ENCODE measurements around the gene MUC20.
"Not testable (repeated sequence)": the region's sequence is repeated elsewhere in the genome, so short reads cannot be mapped to it uniquely, and the experiment has no call there.

Gene MUC20

DNA sequence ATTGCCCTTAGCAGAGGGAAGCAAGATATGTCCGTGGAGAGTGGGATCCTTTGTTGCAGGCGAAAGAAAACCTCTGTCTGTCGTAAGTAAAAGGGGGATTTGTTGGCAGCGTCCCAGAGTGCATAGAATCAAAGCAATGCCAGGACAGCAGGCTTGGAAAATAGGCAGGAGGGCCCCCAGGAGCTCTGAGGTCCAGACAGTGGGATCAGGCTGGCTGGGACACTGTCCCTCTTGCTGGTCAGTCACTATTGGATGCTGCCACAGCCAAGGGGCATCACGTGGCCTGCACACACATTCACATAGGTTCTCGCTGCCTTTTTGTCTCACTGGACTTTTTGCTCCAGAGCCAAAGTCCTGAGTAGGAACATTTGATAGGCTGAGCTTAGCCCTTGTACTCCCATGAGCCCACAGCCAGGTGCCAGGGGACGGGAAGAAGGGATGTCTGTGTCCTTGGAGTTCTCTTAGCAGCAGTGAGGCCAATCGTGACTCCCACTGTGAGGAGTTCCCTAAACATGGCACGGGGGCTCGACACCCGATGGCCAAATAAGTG lies 10.7 kb downstream of the MUC20 start:
- DNase-seq = no peak

DNA sequence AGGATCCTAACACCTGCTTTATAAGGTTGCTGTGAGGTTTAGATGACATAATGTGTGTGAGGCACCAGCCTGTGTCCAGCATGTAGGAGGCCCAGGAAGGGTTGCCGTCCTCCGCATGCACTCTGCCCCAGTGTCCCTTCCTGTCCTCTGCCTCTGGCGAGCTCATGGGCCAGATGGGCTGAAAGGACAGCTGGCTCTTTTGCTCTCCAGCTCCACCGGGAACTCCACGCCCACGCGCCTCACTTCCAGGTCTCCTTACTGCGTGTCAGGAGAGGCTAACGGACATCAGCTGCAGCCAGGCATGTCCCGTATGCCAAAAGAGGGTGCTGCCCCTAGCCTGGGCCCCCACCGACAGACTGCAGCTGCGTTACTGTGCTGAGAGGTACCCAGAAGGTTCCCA lies 12.2 kb downstream of the MUC20 start:
- no peak for DNase-seq

DNA sequence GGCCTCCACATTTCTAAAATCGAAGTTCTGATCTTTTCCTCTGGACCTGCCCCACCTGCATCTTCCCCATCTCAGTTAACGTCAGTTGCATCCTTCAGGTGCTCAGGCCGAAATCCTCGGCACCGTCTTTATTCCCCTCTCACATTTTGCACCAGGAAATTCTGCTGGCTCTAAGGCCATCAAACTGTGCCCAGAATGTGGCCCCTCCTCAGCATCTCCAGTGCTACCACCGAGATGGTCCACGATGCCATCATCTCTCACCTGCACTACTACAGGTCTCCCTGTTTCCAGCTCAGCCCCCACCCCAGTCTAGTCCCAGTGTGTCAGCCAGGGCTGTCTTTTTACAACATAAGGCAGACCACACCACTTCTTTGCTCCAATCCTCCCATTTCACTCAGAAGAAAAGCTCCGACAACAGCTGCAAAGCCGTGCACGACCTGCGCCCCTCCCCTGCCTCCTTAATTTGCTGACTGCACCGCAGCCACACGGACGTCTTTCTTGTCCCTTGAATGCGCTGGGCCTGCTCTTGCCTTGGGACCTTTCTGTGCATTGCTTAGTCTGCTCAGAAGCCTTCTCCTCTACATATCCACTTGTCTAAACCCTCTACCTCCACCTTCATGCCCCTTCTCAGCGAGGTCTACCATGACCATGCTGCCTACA lies 14.4 kb downstream of the MUC20 start:
- no peak for DNase-seq

DNA sequence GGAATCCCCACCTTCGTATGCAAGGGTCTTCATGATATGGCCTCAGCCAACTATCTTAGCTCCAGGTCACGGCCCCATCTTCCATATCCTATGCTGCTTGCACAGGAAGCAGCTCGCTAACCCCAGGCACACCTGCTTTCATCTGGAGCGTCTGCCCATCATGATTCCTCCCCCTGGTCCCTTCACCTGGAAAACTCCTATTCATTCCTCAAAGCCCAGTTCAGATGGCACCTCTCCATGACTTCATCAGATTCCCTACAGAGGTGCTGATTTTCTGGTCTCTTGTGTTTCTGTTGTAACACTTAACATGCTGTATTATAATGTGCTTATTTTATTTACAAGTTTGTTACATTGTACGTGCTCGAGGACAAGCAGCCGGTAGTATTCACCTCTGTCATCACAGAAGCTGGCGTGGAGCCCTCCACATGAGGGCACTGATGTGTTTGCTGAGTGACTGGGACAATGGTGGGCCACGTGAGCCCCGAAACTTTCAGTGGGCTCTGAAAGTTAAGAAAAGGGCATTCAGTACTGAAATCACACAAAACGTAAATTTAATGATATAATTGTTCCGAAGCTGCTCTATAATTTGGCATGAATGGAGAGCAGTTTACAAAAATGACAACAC lies 16.2 kb downstream of the MUC20 start:
- no peak for DNase-seq

DNA sequence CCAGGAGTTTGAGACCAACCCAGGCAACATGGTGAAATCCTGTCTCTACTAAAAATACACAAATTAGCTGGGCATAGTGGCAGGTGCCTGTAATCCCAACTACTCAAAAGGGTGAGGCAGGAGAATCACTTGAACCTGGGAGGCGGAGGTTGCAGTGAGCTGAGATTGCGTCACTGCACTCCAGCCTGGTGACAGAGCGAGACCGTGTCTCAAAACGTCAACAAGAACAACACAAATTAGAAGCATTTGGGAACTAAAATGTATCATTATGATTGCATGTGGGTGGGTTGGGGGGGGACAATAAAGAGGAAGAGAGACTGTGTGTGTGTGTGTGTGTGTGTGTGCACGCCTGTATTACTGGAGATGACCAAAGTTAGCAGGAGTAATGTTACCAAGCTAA lies 17.0 kb downstream of the MUC20 start:
- DNase-seq = not testable (repeated sequence)

DNA sequence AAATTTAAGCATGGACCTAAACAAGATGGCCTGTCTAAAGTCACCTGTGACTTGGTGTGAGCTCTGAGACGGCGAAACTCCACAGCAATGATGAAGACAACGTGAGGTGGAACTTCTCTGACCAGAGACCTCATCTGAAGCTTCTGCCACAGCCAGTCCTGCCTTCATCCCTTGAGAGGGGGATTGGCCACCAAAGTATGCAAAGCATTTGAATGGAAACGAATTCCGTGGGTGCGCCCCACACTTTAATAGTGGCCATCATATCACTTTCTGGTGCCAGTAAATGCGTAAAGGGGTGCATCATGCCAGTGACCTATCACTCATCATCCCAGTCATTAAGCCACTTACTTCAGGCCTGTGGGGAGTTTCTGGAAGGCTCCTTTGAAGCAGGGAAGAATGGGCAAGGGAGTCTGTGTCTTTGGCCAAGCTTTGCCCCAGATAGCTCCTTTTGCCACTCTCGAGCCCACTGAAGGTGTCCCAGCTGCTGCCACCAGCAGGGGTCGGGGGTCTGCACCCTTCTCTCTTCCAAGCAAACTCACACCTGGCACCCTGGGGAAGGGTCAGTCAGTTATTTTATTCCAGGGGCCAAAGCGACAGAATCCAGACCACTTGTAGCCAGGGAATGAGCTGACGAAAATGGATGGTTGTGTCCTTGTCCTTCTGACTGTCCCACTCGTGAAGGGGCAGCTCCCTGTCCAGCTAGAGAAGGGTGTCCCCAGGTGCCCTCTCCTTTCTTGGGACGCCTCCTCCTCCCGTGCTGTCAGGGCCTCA lies 17.7 kb downstream of the MUC20 start:
- no peak for DNase-seq

DNA sequence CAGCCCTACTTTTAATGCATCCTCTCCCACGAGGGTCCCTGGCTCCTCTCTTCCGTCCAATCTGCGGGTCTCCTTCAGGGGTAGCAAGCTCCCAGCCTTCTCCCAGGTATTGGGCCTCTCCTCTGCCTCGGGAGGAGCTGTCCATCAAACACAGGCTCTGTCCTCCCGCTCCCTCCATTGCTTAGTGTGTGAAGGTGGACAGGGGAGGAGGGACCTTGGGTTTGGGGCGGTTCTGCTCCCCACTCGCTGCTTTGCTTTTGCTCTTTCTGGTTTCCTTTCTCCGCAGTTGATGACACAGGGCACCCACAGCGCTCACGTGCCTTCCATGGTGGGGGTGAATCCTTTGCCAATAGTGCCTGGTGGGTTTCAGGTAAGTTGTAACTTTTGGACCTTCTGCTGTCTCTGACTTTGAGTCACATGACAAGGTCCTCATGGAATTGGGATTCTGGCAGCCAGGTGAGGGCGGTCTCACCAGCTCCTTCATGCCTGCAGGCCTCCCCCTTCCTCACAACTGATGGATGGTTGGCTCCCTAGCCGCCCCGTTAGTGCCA lies 18.9 kb downstream of the MUC20 start:
- DNase-seq = no peak

DNA sequence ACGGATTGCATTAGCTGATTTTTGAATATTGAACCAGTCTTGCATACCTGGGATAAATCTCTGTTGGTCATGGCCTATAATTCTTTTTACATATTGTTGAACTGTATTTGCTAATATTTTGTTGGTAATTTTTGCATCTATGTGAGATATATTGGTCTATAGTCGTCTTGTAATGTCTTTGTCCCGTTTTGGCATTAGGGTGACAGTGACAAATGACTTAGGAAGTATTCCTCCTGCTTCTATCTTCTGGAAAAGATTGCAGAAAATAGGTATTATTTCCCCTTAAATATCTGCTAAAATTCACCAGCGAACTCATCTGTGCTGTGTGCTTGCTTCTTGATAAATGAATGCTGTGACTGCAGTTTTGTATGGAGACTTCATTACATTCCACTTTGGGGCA lies 23.7 kb downstream of the MUC20 start:
- DNase-seq = no peak

DNA sequence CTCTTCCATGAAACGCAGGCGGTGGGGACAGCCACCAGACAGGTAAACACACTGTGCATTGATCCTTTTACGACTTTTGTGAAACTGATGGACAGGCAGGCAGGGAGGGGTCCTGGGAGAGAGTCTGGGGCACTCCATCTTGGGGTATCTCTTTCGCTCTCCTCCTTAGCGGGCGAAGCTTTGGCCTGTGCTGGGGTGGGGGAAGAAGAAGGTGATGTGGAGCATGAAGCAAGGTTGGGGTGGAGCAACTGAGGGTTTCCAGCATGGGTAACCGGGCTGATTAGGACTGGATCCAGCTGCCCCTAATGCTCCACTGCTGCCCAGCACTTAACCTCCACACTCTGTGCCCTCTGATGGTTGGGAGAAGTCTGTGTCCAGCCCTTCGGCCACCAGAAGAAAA lies 25.6 kb downstream of the MUC20 start:
- DNase-seq = no peak

DNA sequence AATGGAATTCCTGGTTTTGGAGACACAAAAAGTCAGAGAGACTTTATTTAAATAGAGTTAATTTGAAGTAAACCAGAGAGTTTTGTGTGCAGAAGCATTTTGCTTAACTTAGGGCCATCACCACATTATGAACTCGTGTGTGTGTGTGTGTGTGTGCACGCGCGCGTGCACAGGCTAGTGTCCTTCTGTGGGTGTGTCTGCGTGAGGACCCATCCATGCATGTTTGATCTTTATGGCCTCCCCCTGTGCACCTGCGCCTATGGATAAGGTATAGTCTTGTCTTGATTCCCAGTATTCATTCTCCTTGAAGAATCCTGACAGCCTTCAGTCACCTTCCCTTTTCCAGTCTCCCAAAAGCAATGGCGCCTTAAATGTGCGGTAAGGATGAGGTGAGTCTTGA lies 26.0 kb downstream of the MUC20 start:
- no peak for DNase-seq

DNA sequence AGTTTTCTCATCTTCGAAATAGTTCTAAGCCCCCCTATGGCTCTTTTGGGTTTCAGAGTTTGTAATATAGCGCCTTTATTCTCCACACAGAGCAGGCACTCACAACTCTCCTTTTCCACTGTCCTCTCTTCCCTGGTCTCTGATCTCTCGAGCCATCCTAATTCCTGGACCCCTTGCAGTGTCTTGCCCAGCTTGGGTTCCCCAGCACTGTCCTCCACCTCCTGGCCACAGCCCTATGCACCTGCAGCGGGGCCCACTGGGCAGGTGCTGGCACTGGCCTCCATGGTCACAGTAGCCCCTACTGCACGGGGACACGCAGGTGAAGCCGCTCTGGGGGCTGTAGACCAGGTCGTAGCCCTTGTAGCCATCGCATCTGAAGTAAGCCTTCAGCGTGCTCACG lies 27.9 kb downstream of the MUC20 start:
- no peak for DNase-seq

DNA sequence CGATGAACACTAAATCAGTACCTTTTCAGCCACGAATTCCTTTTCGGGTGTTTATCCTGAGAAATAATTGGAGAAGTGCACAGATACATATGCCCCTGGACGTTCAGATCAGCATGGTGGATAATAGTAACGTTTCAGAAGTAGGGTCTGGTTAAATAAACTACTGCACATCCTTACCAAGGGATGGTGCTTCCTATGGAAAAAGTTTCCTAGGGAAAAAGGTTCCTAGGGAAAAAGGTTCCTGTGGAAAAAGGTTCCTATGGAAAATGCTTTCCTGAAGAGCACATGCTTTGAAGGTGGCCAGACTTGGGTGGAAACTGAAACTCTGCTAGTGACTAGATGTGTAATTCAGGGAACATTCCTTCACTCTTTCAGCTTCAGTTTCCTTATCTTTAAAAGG lies 28.3 kb downstream of the MUC20 start:
- not testable (repeated sequence) for DNase-seq

DNA sequence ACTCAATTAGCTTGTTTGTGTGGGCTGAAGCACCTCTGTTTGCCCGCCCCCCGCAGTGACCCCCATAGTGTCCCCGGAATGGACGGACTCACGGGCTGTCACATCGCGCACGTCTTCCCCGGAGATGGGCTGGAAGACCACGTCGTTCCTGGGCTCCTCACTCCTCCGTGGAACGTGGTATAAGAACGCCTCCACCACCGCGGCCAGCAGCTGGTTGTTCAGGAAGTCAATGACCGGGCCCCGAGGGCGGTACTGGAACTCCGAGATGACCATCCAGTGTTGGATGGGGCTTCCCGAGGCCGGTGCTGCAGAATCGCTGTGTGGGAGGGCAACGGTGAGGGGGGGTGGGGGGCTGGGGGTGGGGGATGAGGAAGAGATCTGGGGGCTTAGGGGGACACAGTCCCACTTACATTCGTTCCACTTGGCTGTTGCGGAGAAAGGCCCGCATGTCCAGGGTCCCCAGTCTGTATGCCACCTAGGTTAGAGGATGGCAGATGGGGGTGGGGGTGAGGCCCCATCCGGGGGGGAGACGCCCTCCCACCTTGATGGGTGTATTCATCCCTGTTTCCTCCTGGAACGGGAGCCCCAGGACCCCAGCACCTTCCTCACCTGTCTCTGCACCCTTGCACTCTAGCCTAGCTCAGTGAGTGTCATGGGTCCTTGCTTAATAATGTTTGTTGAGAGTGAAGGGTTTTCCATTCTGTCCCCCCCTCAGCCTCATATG lies 30.2 kb downstream of the MUC20 start:
- no peak for DNase-seq

DNA sequence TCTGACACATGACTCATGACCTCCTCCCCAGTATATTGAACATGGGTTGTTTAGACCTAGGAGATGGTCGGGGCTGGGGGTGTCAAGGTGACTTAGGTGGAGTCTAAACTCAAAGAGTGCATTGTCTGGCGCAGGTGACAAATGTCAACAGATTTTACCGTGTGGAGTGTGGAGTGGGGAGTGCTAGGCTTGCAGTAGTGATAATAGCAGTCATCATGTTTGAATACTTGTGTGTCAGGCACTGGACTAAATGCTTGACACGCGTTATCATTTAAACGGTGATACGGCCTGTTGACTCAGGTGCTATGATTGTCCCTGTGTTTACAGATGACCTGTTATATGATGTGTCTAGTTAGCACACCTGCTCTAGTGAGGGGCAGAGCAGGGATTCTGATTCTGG lies 30.8 kb downstream of the MUC20 start:
- no peak for DNase-seq

DNA sequence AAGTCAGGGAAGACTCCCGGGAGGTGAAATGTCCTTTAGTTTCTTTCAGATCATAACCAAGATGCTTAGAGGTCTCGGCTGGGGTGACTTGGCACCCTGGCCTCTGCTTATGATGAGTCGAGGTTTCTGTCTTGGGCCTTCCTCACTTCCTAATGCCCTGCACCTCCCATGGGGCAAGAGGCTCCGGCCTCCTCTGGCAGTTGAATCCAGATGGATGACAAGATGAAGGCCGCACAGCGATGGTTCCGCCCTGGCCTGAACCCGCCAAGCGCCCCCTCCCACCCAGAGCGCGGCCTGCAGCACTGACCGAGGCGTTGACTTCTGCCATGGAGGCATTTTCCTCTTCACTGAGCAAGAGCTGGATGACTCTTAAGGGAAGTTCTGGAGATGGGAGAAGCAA lies 31.3 kb downstream of the MUC20 start:
- no peak for DNase-seq

DNA sequence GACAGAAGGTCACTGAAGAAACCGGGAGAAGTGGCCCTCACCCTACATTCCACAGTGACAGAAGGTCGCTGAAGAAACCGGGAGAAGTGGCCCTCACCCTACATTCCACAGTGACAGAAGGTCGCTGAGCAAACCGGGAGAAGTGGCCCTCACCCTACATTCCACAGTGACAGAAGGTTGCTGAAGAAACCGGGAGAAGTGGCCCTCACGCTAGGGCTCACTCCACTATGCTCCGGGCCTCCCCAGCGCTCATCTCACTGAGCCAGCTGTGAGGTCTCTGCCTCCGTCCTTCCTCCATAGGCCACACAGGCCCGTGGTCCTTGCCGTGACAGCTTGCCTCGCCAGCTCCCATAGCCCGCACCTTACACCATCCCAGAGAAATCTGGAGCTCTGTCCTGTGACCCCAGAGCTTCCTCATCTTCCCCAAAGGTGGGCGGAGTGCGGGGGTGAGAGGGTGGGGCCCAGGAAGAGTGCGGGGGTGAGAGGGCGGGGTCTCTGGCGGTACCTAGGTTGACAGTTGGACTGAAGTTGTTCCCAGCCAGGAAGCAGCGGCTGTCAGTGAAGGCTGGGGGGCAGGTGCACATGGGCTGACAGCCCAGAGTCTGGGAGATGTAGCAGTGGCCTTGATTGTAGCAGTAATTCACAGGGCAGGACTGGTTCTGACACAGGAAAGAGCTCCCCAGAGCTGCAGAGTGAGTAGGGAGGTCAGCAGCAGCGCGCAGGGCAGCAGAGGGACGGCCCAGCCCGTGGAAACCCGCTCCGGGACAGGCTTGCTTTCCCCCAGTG lies 32.0 kb downstream of the MUC20 start:
- no peak for DNase-seq

DNA sequence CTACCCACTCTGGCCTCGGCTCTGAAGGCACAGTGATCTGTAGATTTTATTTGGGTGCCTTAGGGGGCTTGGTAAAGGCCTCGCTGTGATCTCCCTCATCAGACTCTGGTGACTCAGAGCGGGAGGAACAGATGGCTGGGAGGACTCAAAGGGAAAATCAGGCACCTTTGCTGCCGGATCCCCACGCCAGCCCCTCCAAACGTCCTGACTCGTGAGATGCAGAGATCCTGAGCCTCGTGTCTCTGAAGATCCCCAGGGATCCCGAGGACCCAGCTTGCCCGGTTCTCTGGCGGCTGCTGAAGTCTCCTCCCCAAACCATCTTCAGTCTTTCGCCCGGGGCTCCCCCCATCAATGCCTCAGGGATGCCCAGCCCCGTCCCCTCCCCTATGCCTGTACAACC lies 32.8 kb downstream of the MUC20 start:
- DNase-seq = no peak

DNA sequence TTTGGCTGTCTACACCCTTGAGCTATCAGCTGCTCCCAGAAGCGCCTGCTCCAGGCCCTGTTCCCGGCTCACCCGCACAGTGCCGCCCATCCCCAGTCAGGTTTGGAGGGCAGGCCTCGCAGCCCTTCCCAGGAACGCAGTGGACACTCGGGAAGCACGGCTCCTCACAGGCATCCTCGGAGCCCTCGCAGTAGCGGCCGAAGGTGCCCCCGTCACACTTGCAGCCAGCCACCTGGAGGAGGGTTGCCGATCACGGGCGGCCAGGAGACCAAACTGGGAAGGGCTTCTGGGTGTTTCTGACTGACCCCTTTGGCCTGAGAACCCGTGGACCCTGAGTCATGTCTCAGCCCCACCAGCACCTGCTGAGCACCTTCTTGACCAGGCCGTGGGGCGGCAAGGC lies 33.4 kb downstream of the MUC20 start:
- no peak for DNase-seq

DNA sequence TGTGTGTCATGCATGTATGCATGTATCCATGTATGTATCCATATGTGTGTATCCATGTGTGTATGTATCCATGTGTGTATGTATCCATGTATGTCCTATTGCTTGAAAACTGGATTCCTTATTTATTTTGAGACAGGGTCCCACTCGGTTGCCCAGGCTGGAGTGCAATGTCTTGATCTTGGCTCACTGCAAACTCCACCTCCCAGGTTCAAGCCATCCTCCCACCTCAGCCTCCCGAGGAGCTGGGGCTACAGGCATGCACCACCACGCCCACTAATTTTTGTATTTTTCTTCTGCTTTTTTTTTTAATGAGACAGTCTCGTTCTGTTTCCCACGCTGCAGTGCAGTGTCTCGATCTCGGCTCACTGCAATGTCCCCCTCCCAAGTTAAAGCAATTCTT lies 34.1 kb downstream of the MUC20 start:
- no peak for DNase-seq

DNA sequence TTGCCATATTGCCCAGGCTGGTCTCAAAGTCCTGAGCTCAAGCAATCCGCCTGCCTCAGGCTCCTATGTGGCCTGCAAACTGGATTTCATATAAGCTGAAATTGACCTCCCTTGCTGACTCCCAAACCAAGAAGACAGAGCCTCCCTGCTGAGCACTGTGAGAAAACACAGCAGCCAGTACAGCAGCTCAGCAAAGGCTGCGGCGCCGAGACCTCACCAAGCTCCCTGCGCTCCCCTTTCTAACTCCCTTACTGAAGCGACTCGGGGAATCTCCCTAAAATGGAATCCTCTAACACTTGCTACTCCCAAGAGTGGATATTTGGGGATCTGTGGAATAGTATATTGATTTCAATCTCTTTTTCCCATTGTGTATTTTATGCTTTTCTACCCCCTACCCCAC lies 34.6 kb downstream of the MUC20 start:
- DNase-seq = no peak

DNA sequence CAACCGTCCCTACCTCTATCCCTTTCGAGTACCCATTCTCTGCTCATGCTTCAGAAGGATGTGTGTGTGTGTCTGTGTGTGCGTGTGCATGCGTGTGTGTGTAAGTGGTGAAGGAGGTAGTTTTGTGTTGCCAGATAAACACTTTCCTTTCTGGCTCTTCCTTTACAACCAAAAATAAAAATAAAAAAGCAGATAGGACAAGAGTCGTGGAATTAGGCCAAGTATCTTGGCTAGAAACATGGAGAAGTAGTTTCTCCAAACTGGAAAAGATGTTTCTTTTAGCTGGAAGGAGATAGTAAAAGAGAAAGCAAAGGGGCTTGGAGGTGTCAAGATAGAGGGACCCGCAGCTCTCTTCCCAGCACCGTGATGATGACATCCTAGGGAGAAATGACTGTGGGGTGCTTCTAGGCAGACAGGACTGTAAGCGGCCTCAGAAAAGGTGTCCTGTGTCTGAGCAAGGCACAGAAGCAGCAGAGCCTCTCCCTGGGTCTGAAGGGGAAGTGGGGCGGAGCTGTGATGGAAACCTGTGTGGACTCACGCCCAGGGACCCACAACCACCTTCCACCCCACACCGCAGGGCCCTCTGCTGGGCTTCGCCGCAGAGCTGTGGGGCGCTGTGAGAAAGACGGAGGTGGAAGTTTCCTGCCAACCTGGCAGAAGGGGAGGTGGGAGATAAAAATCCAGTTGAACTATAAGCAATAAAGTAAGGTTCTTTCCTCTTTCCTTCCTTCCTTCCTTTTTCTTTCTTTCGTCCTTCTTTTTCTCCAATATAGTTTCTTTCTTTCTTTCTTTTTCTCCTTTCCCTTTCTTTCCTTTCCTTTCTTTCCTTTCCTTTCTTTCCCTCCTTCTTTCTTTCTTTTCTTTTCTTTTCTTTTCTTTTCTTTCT lies 35.3 kb downstream of the MUC20 start:
- DNase-seq = no peak

Measured in T-helper 1 cell (primary cell).